Measurements from ENCODE around the gene TPP1.

Gene TPP1

GRCh38 chr11:6611092-6611962, 7.9 kb downstream of the TPP1 start:
- peak; percentile 9 for DNase-seq

DNA sequence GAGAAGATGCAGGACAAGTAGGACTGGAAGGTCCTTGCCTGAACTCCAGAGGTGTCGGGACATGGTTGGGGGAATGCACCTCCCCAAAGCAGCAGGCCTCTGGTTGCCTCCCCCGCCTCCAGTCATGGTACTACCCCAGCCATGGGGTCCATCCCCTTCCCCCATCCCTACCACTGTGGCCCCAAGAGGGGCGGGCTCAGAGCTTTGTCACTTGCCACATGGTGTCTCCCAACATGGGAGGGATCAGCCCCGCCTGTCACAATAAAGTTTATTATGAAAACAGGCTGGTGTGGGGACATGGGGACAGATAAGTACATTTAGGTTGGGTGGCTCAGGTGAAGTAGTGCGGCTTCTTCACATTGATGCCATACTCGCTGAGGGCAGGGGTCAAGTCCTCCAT, 8.6 kb downstream of the TPP1 start:
- no peak for DNase-seq

GRCh38 chr11:6609502-6610015, 9.7 kb downstream of the TPP1 start:
- DNase-seq = no peak

- DNase-seq = no peak
Measured at GRCh38 chr11:6608726-6609501, 10.3 kb downstream of the TPP1 start.

GRCh38 chr11:6608011-6608410, 11.2 kb downstream of the TPP1 start:
- no peak for DNase-seq

- DNase-seq = peak; percentile 66
Measured at GRCh38 chr11:6607190-6607795, 11.9 kb downstream of the TPP1 start.

DNA sequence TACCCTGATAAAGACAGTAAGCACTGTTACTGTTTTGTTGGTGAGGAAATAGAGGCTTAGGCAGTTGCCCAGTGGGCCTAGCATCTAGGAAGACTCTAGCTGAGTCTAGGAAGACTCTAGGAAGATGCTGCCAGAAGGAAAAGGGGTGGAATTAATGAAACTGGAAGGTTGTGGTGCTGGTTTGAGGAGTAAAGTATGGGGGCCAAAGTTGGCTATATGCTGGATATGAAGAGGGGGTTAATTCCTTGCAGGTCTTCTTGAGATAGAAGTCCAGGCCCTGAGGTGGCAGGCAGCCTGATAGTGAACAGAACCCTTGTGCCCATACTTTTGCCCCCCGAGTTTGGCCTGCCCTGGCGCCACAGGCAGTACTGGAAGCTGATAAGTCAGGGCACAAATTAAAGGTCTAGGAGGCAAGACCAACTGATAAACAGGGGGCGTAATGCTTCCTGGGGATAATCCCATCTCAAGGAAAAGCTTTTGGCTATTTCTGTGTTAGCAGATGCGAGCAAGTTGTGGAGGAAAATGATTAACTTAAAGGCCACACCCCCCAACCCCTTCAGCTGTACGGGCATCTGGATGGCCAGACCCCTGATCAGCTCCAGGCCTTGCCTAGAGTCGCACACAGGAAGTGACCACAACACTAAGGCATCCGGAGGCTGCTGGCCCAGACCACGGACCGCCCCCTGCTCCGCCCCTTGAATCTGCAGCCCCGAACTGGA, 12.6 kb downstream of the TPP1 start:
- DNase-seq = peak; percentile 75

- DNase-seq = peak; percentile 33
Measured at GRCh38 chr11:6604790-6605189, 14.4 kb downstream of the TPP1 start.

- DNase-seq = peak; percentile 67
Measured at GRCh38 chr11:6604081-6604626, 15.1 kb downstream of the TPP1 start.

DNA sequence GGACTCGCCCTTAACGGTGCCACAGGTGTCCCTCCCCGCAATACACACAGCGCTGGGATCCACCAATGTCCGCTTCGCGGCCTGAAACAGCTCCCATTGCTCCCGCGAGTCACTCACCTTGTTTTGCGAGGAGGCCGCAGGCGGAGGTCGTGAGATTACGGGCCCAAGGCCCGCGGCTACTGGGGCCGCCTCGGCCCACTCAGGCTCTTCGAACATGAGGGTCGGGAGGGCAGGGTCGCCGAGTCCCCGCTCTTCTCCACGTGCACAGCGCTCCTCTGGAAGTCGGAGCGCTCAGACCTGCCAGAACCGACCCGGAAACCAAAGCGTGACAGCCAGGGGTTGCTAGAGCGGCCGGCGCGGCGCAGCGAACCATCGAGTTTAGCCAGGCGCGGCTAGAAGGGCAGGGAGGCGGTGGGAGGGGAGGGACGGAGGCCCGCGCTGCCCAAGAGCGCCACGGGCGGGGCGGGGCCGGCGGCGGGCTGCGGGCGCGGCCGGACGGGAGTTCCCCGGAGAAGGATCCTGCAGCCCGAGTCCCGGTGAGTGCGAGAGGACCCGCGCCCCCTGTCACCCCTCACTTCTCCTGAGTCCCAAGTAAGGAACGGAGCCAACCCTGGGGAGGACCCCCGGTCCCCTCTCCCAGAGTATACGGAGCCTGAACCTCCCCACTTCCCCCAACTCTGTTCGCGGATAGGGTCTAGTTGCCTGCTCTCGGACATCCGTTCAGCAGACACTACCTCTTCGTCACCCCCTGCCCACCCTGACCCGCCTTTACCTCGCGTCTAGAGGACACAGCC, 15.7 kb downstream of the TPP1 start, which contains the start of the genes ILK and RRP8:
TSS of gene ILK (plus strand) at position 488 of the 794 bp plus-strand sequence. CDS start 498 bp downstream, outside the sequence.
TSS of gene RRP8 (minus strand) at position 330 of the 794 bp plus-strand sequence. CDS start at position 216, 114 bp downstream.
- DNase-seq = peak; percentile 76

DNA sequence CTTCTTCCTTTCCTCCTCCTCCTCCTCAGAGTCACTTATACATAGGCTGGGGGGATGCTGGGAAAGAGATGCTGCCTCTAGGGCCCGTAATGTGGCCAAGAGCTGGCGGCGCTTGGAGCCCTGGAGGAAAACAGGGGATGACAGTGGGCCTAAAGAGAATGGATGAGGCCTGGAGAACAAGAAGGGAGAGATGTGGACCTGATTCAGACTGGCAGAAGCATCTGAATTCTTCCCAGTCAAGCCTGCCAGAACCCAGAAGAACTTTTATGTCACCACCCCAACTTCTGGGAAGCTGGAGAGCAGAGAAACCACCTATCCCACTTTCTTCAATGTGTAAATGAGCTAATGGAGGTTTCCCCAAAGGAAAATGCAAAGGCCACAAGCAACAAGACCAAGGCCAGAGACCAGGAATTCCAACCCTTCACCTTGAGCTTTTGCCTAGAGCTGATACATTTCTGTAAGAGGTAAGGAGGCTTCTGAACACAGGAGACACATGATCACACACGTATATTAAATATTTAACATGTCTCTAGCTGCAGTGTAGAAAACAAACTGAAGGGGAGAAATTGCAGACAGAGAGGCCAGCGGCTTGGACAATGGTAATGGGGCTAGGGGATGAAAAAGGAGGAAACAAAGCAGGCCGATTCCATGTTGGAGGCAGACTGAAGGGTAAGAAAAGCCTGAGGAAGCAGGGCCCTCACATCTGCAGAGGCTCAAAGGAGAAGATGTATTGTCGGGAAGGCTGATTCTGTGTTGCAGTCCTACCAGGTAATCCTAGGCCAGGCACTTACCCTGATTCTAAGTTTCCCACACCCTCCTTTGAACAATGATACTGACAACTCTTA, 16.9 kb downstream of the TPP1 start:
- no peak for DNase-seq

DNA sequence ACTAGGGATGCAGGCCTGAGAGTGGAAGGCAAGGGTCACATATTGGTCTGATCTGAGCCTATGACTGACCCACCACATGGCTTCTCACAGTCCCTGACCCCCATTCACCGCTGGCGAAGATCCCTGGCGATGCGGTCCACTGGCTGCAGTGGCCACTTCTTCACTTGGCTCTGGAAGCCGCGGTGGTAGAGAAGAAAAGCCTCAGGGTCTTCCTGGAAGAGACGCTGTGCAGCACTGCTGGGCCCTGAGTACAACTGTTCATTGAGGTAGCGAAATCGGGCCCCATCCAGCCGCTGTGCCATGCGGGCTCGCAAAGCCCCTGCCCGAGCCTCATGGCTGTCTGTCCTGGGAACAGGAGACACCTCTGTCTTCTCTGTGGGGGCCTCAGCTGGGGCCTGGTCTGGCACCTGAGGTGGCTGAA, 18.2 kb downstream of the TPP1 start:
- no peak for DNase-seq

- no peak for DNase-seq
Measured at GRCh38 chr11:6599881-6600390, 19.3 kb downstream of the TPP1 start.

GRCh38 chr11:6599449-6599848, 19.8 kb downstream of the TPP1 start:
- no peak for DNase-seq

DNA sequence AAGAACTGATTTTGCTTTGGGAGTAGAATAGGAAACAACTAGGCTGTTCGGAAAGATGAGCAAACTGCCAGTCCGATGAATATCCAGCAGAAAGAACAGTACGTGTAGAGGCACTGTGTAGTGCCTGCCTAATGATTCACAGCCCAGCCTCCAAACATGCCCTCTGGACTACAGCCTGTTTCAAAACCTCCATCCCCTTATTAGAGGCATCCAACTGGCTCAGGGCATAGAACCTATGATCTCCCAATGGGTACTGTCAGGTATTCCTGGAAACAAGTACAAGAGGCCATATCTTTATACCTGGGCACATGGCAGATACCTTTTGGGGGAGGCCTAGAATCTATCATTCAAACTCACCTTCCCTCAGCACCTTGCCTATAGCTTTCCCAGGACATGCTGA, 20.7 kb downstream of the TPP1 start:
- no peak for DNase-seq

- DNase-seq = no peak
Measured at GRCh38 chr11:6596239-6596877, 22.9 kb downstream of the TPP1 start.

- DNase-seq = no peak
Measured at GRCh38 chr11:6594142-6594768, 25.0 kb downstream of the TPP1 start.

GRCh38 chr11:6588018-6588417, 31.2 kb downstream of the TPP1 start:
- DNase-seq = no peak

- no peak for DNase-seq
Measured at GRCh38 chr11:6587360-6587953, 31.8 kb downstream of the TPP1 start.

Data from MV-4-11 (cell line).